Loucy (cell line): ENCODE results near the gene PHKA1.

Experiments
- H2AFZ ChIP-seq: fragments of 200-600 bp; sonication (generic); 2 replicates; pipeline ENCODE4 v1.6.0; 2016; ENCODE audit warnings: antibody characterized with exemption, mild to moderate bottlenecking, low read length, moderate library complexity
- H3F3A ChIP-seq: fragments of 200-600 bp; 2 replicates; pipeline ENCODE4 v1.6.0; 2016; ENCODE audit warnings: antibody characterized with exemption, low read depth, mild to moderate bottlenecking
- H3K27me3 ChIP-seq: fragments of 200-600 bp; sonication (generic); 2 replicates; pipeline ENCODE4 v1.6.1; 2014; ENCODE audit warnings: low read length, mild to moderate bottlenecking; ENCODE audit not compliant: insufficient read depth, poor library complexity, severe bottlenecking
- H3K36me3 ChIP-seq: fragments of 200-600 bp; sonication (generic); 2 replicates; pipeline ENCODE4 v1.6.1; 2016; ENCODE audit warnings: low read length; ENCODE audit not compliant: insufficient read depth
- H3K4me1 ChIP-seq: fragments of 200-600 bp; sonication (generic); 2 replicates; pipeline ENCODE4 v1.5.1; 2014; ENCODE audit warnings: low read length, mild to moderate bottlenecking; ENCODE audit not compliant: insufficient read depth, poor library complexity, severe bottlenecking
- H3K4me2 ChIP-seq: fragments of 200-600 bp; sonication (generic); 2 replicates; pipeline ENCODE4 v1.6.0; 2014; ENCODE audit warnings: antibody characterized with exemption, low read length, low read depth, mild to moderate bottlenecking; ENCODE audit not compliant: poor library complexity, severe bottlenecking
- H3K4me3 ChIP-seq: fragments of 200-600 bp; sonication (generic); 2 replicates; pipeline ENCODE4 v1.5.1; 2014; ENCODE audit warnings: low read length, mild to moderate bottlenecking, mixed read lengths; ENCODE audit not compliant: poor library complexity, severe bottlenecking
- H3K79me2 ChIP-seq: fragments of 200-600 bp; sonication (generic); 2 replicates; pipeline ENCODE4 v1.6.1; 2014; ENCODE audit warnings: low read length; ENCODE audit not compliant: insufficient read depth
- H3K9ac ChIP-seq: fragments of 200-600 bp; sonication (generic); 2 replicates; pipeline ENCODE4 v1.6.0; 2014; ENCODE audit warnings: mild to moderate bottlenecking, low read depth, low read length, moderate library complexity; ENCODE audit not compliant: poor library complexity, severe bottlenecking
- H3K9me2 ChIP-seq: fragments of 200-600 bp; sonication (generic); replicated peaks from 2 replicates; pipeline ENCODE4 v1.6.1; 2016; ENCODE audit warnings: low read depth, low read length, mixed read lengths
- H3K9me3 ChIP-seq: fragments of 200-600 bp; sonication (generic); 2 replicates; pipeline ENCODE4 v1.6.1; 2014; ENCODE audit warnings: mild to moderate bottlenecking, antibody characterized with exemption, low read length, low read depth; ENCODE audit not compliant: insufficient read depth
- H4K20me1 ChIP-seq: fragments of 200-600 bp; sonication (generic); 2 replicates; pipeline ENCODE4 v1.6.0; 2014; ENCODE audit warnings: antibody characterized with exemption, low read length, mild to moderate bottlenecking; ENCODE audit not compliant: insufficient read depth, poor library complexity, severe bottlenecking
- CTCF ChIP-seq: fragments of 200-600 bp; sonication (generic); conservative IDR thresholded peaks from 2 replicates; pipeline ENCODE4 v1.5.1; 2014; ENCODE audit warnings: mild to moderate bottlenecking, antibody characterized with exemption, low read length
- EZH2phosphoT487 ChIP-seq: fragments of 200-600 bp; IDR thresholded peaks from 2 replicates; pipeline ENCODE4 v1.6.1; 2018; ENCODE audit warnings: antibody characterized with exemption, mild to moderate bottlenecking, moderate library complexity, borderline replicate concordance

The PHKA1 gene

GRCh38 chrX:72539822-72540221, 174.3 kb downstream of the PHKA1 start:
- Histone ChIP-seq H3K9me3 (no peaks in the 10 kb centered on the region), H4K20me1 (peaks cover 3% of the 10 kb centered on the region), H3K9ac (no peak overlapping the region), H3K36me3 (peaks cover 5% of the 10 kb centered on the region; the same call in 1 of the 2 replicates), H3K4me3 (no peak overlapping the region), H3F3A (no peaks in the 10 kb centered on the region), H3K9me2 (no peaks in the 10 kb centered on the region), H3K4me2 (no peak overlapping the region), H3K27me3 (no peaks in the 10 kb centered on the region), H3K4me1 (no peaks in the 10 kb centered on the region), H2AFZ (no peak overlapping the region), H3K79me2 (no peaks in the 10 kb centered on the region)
- TF ChIP-seq CTCF (no peak), EZH2phosphoT487 (no peak)

GRCh38 chrX:72536542-72536941, 177.6 kb downstream of the PHKA1 start:
- Histone ChIP-seq H3K27me3 (no peaks in the 10 kb centered on the region), H3K4me3 (no peak overlapping the region), H3K9me3 (no peaks in the 10 kb centered on the region), H3K79me2 (no peaks in the 10 kb centered on the region), H3K9me2 (no peaks in the 10 kb centered on the region), H3K4me2 (no peak overlapping the region), H4K20me1 (peaks cover 3% of the 10 kb centered on the region), H3F3A (no peaks in the 10 kb centered on the region), H3K36me3 (no peaks in the 10 kb centered on the region), H2AFZ (no peak overlapping the region), H3K9ac (no peak overlapping the region), H3K4me1 (no peaks in the 10 kb centered on the region)
- TF ChIP-seq EZH2phosphoT487 (no peak), CTCF (no peak)

GRCh38 chrX:72532366-72532765, 181.7 kb downstream of the PHKA1 start:
- TF ChIP-seq EZH2phosphoT487 (no peak), CTCF (no peak)
- no peak overlapping the region for H2AFZ ChIP-seq
- H3K79me2 ChIP-seq: 0 out of 2 replicates have a peak, but pooled peaks cover 4% of the 10 kb centered on the region
- H4K20me1 ChIP-seq: no peaks in the 10 kb centered on the region
- no peaks in the 10 kb centered on the region for H3K36me3 ChIP-seq
- no peaks in the 10 kb centered on the region for H3K4me1 ChIP-seq
- no peaks in the 10 kb centered on the region for H3K27me3 ChIP-seq
- H3F3A ChIP-seq: no peaks in the 10 kb centered on the region
- no peak overlapping the region for H3K9ac ChIP-seq
- H3K9me2 ChIP-seq: no peaks in the 10 kb centered on the region
- no peaks in the 10 kb centered on the region for H3K9me3 ChIP-seq
- no peak overlapping the region for H3K4me3 ChIP-seq
- no peak overlapping the region for H3K4me2 ChIP-seq
